Central memory CD4-positive, alpha-beta T cell (primary cell): ENCODE measurements around the gene TMCC2.
"Not testable (repeated sequence)": the region's sequence is repeated elsewhere in the genome, so short reads cannot be mapped to it uniquely, and the experiment has no call there.

Source experiments
- DNase-seq: peaks from one replicate; pipeline ENCODE4 v3.0.0; 2022

TMCC2 gene

DNA sequence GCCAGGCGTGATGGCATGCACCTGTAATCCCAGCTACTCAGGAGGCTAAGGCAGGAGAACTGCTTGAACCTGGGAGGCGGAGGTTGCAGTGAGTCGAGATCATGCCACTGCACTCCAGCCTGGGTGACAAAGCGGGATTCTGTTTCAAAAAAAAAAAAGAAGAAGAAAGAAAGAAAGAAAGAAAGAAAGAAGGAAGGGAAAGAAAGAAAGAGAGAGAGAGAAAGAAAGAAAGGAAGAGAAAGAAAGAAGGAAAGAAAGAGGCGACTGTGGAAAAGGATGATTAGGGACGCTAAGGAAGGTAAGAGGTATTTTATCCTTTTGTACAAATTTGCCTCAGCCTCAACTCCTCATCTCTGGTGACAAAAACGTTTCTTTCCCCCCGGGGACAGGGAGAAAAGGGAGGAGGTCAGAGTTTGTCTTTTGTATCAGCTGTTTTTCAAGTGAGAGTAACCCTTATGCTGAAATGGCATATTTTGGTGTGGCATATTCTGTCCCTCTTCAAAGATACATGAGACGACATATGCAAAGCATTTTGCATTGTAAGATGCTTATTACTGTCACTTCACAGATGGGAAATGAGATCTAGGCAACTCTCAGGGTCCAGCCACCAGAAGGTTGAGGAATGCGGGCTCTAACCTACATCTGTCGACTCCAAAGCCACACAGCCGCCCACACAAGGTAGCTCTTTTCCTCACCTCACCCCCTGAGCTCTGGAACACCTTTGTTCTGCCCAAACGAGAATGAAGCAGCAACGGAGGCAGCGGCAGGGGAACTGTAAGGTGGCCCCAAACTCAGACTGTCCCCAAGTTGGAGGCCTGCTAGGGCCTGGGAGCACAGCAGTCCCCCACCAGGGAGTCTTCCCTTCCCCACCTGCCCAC is 55.8 kb downstream of the TMCC2 start:
- no peak for DNase-seq

DNA sequence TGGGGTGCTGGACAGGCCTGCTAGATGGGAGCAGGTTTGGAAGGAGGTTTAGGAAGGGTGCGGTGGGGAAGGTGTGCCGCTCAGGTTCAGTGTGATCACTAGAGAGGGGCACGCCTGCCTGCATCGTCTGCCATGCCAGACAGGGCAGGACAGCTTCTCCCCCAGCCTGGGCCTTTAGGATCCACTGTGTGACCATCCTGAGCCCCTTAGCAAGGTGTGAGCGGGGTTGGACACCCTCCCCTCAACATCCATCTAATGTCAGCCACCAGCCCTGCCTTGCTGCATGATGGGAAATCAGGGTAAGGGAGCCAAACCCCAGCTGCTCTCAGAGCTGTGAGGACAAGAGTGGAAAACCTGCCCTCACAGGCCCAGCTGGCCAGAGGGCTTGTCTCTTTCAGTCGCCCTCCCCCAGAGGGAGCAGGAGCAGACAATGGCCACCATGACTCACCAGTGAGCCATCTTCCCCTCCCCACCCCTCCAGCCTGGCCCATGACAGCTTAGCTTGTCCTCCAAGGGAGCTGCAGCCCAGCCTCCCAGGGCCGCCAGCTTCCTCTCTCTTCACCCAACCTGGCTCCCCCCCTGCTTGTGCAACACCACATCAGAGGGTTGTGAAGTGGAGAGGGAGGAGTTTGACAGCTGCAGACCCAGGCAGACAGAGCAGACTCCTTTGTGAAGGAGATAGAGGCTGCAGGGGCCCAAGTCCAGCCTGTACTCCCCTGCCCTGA is 56.8 kb downstream of the TMCC2 start:
- DNase-seq = peak; percentile 92

DNA sequence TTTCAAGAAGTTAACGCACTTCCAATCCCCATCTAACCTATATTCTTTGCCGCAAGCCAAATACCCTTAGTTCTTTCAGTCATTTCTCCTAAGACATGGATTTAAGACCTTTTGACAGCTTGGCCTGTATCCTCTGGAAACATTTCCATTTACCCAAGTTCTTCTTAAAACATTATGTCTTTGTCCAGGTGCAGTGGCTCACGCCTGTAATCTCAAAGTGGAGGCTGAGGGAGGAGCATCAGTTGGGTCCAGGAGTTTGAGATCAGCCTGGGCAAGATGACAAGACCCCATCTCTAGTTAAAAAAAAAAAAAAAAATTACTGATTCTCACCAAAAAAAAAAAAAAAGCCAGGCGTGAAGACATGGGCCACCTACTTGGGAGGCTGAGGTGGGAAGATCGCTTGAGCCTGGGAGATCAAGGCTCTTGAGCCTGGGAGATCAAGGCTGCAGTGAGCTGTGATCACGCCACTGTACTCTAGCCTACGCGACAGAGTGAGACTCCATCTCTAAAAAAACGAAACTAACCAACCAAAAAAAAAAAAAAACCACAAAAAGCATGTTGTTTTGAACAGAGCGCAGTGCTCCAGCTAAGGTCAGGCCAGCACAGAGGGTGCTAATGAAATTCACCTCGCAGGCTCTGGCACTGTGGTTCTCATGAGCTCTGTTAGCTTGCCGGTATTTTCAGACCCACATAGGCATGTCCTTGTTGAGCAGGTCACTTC is 57.8 kb downstream of the TMCC2 start:
- DNase-seq = peak; percentile 72

DNA sequence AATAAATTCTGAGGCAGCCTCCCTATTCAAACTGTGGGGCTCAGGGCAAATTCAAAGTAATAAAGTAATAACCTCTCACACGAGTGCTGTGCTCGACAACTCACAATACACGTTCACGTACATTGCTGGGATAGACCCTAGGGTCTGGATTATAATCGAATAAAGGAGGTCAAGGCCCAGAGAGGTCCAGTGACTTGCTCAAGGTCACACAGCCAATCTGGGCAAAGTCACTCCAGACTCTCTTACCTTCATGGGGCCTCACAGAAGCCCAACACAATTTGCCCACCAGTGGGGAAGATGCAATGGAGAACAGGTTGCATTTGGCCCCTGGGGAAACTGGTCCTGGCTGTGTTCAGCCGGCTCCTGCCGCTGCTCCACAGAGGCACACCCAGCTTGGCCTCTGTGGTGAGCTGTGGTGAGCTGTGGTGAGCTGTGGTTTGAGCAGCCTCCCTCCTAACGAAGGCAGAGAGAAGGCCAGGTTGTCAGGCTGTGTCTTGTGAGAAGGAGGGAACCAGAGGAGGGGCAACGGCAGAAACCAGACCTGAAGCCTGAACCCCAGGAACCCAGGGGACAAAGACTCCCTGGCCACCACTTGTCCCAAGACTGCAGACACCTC is 58.7 kb downstream of the TMCC2 start:
- peak; percentile 74 for DNase-seq

DNA sequence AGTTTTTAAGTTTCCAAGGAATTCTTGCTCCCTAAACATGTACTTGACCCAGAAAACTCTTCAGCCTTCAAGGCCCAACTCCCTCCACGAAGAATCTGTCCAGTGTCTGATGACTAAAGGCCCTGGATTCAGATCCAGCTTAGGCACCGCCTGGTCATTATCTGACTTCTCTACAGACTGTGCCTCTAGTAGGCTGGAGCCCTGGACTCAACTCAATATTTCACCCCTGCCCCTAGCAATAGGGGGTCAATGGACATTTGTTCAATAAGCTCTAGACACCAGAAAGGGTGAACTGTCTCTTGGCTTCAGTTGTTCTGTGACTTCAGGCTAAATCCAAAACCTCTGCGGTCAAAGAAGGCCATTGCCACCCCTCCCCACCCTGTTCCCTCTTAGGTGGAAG is 59.3 kb downstream of the TMCC2 start:
- no peak for DNase-seq

DNA sequence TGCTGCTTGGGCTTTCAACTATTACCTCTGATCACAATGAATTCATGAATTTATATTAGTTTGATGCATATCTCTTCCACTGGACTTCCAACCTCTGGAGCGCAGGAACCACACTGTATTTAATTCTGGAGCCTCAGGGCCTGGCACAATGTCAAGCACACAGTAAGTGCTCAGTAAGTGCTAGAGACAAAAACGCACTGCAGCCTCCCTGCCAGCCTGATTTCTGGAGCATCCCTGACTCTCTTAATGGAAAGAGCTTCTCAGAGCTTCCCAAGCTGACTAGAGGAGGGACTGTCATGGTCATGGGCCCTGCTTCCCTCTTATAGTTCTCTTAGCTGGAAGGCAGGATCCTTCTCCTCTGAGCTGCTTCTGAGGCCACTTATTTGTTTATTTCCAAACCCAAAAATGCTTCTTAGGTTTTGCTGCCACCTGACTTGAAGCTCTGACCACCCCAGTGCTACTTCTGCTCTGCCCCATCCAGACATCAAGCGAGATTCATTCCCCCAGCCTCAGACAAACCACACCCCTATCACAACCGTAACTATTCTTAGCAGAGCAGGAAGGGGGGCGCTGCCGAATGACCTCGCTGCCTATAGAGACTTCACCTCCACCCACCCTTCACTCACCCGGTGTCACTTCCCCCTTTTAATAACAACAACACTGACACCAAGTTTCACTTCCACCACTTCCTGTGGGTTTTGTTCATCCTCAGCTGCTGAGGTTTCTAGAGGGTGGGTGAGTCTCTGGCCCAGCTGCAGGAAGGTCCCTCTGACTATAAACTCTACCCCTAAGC is 60.2 kb downstream of the TMCC2 start:
- peak; percentile 93 for DNase-seq

DNA sequence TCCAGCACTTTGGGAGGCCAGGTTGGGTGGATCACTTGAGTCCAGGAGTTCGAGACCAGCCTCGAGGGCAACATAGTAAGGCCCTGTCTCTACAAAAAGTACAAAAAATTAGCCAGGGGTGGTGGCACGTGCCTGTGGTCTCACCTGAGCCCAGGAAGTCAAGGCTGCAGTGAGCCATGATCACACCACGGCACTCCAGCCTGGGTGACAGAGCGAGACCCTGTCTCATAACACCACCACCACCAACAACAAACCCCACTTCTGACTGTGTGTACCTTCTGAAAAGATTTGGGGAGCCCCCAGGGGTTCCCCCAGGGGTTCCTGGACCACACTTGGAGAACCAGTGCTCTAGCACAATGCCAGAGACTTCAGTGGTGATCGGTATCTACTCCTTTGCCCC is 63.9 kb downstream of the TMCC2 start:
- no peak for DNase-seq

DNA sequence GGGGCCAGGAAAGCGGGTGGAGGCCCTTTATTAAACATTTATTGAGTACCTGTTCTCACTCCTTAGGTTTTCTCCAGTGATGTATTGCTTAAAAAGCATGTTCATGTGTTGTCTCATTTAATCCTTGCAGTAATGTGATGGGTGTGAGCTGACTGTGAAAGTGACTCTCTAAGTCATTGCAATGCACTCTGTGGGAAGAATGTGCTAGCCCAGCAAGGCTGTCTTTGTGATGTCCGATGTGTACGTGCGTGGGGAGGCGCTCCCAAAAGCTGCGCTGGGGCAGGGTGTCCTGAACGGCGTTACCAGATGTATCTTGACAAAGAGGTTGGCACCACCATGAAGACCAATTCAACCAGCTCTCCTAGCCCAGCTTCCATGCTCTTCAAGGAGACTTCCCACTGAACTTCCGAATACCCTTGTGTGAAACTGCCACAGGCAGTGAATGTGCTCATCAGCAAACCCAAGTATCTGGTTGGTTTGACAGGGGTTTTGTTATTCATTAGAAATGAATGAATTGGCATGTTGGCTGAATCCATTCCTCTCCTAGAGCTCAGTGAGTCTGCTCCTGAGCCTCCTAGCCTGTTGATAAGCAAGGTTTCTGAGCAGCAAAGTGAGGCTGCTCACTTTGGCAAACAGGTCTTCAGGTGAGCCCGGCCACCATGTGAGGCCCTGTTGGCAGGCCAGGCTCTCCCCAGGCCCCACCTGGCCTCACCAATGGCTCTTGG is 65.8 kb downstream of the TMCC2 start:
- no peak for DNase-seq

DNA sequence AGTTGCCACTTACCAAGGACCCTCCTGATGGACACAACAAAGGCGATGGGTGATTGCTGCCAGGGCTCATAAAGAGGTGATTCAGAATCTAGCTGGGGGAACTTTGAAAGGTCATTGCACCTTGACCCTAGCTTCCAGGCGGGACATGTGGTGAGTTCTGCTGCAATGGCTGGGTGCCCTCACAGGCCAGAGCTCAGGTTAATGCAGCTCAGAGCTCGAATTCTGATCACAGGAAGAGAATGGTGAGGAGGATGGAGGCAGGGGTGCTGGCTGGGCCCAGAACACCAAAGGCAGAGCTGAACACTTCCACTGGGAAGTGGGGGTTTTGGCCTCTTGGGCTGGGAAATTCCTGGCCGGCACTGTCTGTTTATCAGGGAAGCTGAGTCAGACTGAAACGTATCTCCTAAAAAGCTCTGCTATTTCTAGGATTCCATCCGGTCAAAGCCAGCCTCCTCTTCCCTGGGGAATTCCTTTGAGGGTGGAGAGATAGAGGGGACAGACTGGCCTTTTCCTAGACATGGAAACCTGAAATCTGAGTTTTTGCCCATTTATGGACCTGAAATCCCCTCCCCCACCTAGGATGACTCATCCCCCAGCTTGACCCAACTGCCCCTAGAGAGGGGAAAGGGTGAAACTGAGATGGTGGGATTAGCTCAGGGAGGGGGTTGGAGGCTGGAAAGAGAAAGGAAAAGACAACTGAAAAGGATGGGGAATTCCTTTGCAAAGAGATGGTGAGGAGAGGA is 66.6 kb downstream of the TMCC2 start:
- DNase-seq = no peak

DNA sequence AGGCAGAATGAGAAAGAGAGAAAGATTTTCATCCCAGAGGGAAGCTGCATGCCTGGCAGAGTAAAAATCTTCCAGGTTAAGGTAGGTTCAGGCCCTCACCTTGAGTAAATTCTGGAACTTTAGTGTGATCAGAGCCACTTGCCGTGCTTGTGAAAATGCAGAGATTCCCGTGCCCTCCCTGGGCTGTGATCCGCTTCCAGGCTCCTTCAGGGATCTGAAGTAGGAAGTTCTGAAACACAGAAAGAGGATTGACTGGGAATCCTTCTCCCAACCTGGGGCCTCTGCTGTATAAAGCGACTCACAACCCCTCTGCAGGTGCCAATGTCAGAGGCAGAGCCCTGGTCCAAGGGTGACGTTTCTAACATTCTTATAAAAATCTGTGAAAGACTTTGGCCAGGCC is 67.2 kb downstream of the TMCC2 start:
- no peak for DNase-seq

DNA sequence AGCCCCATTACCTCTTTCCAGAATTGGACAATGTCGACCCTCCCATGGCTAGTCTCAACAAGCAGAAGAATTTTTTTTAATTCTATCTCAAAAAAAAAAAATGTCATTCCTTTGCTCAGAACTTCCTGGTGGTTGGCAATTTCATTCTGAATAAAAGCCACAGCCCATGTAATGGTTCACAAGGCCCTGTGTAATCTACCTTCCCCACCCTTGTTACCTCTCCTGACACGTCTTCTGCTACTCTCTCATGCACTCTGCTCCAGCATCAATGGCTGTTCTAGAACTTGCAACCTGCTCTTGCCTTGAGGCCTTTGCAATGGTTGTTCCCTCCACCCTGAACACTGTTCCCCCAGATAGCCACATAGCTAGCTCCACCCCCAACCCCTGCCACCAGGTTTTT is 68.4 kb downstream of the TMCC2 start:
- no peak for DNase-seq

DNA sequence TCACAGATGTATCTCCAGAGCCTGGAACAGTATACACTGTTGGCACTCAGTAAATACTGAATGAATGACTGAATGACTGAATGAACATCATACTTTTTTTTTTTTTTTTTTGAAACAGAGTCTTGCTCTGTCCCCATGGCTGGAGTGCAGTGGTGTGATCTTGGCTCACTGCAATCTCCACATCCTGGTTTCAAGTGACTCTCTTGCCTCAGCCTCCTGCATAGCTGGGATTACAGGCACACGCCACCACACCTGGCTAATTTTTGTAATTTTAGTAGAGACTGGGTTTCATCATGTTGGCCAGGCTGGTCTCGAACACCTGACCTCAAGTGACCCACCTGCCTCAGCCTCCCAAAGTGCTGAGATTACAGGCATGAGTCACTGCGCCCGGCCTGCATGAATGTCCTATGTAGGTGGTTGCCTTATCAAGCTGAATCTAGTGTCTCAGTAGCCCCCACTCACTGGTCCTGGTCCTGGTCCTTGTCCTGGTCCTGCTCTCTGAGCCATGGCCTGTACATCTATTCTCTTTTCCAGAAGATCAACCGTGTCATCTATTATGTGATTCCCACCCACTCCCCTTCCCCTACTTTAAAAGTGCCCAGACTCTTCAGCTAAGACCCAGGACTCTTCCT is 69.9 kb downstream of the TMCC2 start:
- DNase-seq = not testable (repeated sequence)

DNA sequence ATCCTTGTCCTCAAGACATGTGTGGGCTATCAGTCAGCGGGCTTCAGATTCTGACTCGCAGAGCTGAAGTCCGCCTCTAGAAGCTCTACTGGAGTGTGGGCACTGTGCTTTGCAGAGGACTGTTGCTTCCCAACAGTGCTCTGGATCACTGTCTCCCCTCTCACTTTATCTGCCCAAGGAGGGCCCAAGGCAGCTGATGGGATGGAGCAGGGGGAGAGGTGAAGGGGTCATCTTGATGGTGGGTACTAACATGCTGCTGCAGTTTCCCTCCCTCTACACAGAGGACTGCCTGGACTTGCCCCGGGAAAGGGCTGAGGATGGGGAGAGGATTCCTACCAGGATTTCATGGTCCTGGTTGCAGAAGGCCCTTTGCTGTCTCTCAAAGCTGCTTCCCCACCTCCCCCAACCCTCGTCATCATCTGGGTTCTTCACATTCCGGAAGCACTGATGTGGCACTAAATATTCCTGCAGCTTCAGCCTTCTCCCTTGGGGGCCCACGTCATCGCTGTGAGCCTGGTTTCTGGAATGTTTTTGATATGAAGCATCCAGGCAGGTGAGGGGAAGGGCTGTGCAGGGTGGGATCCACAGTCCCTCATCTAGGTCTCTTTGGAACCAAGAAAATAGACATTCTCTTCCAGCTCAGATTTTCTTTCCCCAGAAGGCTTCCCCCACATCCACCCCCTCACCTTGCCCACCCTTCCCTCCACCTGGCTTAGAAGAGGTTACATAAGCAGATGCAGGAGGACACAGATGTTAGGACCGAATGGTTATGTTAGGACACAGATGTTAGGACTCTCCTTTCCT is 70.6 kb downstream of the TMCC2 start:
- DNase-seq = no peak

DNA sequence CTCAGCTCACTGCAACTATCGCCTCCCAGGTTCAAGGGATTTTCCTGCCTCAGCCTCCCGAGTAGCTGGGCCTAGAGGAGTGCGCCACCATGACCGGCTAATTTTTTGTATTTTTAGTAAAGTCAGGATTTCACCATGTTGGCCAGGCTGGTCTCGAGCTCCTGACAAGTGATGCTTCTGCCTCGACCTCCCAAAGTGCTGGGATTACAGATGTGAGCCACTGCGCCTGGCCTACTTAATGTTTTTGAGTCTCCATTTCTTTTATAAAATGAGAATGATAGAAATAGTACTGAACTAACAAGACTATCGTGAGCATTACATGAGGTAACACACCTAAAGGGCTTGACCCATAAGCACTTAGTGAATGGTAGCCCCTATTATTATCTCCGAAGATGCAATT is 72.4 kb downstream of the TMCC2 start:
- no peak for DNase-seq

DNA sequence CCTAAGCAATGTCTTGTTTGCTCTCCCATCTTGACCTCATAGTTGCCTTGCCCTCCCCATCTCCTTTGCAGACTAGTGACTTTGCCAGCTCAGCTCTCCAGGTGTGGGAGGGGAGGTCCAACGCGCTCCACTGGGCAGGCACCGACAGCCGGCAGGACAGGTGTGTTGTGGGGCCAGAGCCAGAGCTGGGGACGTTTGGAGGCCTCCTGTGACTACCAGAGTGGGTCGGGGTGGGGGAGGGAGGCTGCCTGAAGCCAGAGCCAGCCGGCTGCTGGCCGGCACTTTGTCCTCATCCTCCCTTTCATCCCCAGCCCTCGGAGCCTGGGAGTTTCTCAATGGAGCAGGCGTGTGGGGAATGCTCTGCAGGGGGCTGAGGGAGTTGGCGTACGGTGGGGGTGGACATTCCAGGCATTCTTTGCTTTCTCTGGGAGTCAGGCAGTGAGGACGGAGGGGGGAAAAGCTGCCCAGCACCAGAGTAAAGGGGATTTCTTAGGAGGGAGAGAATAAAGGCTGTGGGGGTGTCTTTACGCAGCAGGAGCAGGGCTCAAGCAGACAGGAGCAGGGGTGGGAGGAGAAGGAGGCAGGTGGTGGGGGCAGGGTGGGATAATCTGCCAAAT is 73.6 kb downstream of the TMCC2 start:
- DNase-seq = no peak

DNA sequence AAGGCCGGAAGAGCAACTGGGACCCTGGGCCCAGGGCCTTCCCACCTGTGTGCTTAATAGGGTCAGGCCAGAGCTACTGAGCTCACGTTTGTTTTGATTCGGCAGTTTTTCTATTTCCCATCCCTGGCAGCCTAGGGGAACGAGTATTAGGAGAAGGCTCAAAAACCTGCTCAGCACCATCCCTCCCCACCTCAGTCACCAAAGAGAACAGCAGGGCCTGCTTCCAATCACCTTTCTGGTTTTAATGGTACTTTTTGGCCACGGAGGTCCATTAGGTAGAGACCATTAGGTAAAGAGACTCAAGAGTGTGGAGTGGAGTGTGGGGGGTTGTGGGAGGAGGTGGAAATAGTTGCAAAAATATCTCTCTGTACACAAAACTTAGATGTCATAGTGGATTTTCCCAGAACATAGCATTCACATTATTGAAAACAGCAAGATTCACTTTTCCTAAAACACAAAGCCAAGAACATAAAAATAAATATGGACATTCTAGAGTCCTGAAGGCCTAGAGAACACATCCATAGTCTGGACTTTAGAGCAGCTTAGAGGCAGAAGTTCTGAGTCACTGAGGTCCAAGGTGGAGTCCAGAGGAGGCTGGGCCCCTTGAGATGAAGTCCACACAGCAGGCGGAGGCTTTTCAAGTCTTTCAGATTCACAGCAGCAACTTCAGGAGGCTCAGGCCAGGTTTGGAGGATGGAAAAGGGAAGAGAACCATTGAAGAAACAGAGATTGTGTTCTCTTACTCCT is 74.3 kb downstream of the TMCC2 start:
- DNase-seq = no peak

DNA sequence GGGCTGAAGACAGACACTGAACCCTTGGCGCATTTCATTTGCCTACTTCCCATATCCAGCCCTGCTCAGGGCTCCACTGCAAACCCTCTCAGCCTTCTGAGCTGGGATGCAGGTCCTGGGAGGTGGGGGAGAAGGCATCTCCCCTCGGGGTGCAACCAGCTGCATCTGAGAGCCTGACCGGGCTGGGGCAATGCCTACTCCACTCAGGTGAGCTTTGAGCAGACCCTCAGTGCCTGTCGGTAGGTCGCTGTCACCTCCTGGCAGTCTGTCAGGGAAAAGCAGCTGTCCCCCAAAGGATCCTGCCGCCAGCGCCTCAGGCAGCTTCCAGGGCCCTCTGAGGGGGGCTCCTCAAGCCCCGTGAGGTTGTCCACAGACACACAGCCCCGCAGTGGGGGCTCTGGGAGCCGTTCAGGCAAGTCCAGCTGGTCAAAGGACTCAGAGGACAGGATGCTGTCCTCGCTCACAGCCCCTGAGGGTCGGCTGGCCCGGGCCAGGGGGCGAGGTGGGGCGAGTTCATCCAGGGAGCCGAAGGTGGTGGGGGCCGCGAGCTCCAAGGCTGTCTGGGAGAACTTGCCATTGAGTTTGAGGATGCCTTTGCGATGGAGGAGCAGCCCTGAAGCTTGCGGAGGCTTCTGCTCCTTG is 75.6 kb downstream of the TMCC2 start:
- DNase-seq = no peak
